ENCODE results near the gene PLAAT1.

DNA sequence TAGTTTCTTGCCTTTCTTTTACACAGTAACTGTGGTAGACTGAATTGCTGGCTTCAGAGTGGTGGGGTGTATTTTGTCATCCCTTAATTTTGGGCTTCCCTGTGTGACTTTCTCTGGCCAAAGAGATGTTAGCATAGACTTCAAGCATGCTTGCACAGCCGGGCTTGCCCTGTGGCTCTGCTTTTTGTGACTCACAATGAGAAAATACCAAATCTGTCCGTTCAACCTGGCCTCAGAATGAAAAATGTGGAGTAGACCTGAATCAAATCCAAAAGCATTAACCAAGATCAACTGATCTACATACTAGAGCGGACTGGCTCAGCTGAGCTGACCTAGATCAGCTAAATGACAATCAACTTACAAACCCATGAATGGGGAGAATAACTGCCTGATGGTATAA lies 51.4 kb downstream of the PLAAT1 start:
- TF ChIP-seq CTCF (IDR thresholded peaks at IDR 0.05), result no peak
- TF ChIP-seq POLR2AphosphoS5 (IDR thresholded peaks at IDR 0.05), result no peak
- TF ChIP-seq POLR2A (IDR thresholded peaks at IDR 0.05), result no peak
- no peak for TF ChIP-seq EP300 (IDR thresholded peaks at IDR 0.05)

Data from stomach (tissue), 4 donors.